Chondrocyte (in vitro differentiated cells): Measurements from ENCODE around the gene COQ8A. TPM values are rescaled to one million over a fixed set of nuclear protein-coding genes. Genes with fewer than 3 reads are reported as not detected.

Source experiments
- DNase-seq: peaks from one replicate; pipeline ENCODE4 v3.0.0; 2021; ENCODE audit warnings: mixed read lengths, low spot score
- H3K27ac Mint-ChIP-seq: one replicate; pipeline ENCODE4 v1.8.0; 2021; ENCODE audit warnings: mild to moderate bottlenecking, moderate library complexity, mixed read lengths; ENCODE audit not compliant: unreplicated experiment
- H3K27me3 Mint-ChIP-seq: 2 replicates; pipeline ENCODE4 v1.8.0; 2021; ENCODE audit warnings: low read depth, mixed read lengths
- H3K36me3 Mint-ChIP-seq: 2 replicates; pipeline ENCODE4 v1.8.0; 2021; ENCODE audit warnings: low read depth, mixed read lengths
- H3K4me1 Mint-ChIP-seq: 2 replicates; pipeline ENCODE4 v1.8.0; 2021; ENCODE audit warnings: low read depth, mild to moderate bottlenecking, mixed read lengths
- H3K4me3 Mint-ChIP-seq: one replicate; pipeline ENCODE4 v1.8.0; 2021; ENCODE audit warnings: mild to moderate bottlenecking, moderate library complexity, mixed read lengths; ENCODE audit not compliant: unreplicated experiment
- H3K9me3 Mint-ChIP-seq: 2 replicates; pipeline ENCODE4 v1.8.0; 2021; ENCODE audit warnings: low read depth, mixed read lengths
- total RNA-seq: library from RNA; stranded (reverse); gene quantifications from 3 replicates; pipeline ENCODE4 v1.2.1, GENCODE V29; 2021
- TF ChIP-seq, protein P1 (sequence below): fragments of 200-600 bp; sonication (generic); IDR thresholded peaks from 2 replicates; pipeline ENCODE4 v1.5.0; 2021; ENCODE audit warnings: antibody characterized with exemption, mild to moderate bottlenecking, moderate library complexity

The COQ8A gene
- total RNA-seq, 1 donor from 2014 or later: 7.4 TPM

DNA sequence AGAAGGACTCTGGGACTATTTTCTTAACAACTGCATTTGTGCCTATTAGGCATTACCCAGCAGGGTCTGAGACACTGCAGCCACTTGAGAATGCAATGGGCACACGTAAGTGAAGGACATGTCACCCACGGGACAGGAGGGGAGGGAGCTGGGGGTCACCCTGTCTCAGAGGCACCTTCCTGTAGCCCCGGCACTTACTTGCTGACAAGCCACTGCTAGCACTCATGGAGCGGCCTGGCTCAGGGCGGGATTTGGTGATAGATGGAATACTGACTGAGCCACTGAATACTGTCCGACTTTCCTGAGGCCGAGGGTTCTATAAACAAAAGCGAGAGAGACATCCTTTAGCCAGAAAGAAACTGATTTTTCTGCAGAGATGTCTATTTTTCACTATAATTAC is 64.7 kb downstream of the COQ8A start:
- TF ChIP-seq, protein P1, sequence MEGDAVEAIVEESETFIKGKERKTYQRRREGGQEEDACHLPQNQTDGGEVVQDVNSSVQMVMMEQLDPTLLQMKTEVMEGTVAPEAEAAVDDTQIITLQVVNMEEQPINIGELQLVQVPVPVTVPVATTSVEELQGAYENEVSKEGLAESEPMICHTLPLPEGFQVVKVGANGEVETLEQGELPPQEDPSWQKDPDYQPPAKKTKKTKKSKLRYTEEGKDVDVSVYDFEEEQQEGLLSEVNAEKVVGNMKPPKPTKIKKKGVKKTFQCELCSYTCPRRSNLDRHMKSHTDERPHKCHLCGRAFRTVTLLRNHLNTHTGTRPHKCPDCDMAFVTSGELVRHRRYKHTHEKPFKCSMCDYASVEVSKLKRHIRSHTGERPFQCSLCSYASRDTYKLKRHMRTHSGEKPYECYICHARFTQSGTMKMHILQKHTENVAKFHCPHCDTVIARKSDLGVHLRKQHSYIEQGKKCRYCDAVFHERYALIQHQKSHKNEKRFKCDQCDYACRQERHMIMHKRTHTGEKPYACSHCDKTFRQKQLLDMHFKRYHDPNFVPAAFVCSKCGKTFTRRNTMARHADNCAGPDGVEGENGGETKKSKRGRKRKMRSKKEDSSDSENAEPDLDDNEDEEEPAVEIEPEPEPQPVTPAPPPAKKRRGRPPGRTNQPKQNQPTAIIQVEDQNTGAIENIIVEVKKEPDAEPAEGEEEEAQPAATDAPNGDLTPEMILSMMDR: no peak

DNA sequence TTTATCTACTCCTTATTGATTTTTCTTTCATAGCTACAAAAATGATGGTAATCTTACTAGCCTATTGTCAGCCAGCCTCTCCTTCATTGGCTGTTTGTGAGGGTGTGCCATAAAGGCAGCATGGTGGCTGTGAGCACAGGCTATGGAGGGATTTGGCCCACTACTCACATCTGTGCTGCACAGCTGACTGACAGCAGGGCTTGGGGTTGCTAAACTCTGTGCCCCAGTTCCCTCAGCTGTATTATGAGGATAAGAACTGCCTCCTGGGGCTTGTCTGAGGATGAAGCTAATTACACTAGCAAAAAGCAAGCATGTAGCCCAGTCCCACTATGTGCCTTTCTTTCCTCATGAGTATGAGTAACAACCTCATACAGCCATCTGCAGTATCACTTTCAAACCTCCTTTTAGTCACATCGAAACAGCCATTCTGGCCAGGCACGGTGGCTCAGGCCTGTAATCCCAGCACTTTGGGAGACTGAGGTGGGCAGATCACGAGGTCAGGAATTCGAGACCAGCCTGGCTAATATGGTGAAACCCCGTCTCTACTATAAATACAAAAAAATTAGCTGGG is 66.2 kb downstream of the COQ8A start:
- Mint-ChIP-seq H3K27ac (no peak overlapping the region), H3K4me1 (no peaks in the 10 kb centered on the region), H3K27me3 (no peaks in the 10 kb centered on the region), H3K9me3 (no peaks in the 10 kb centered on the region), H3K4me3 (no peak overlapping the region), H3K36me3 (peaks cover 26% of the 10 kb centered on the region)
- TF ChIP-seq, protein P1: no peak
- no peak for DNase-seq

More for the DNA sequence above, 64.7 kb downstream of the COQ8A start:
- Mint-ChIP-seq H3K36me3 (peaks cover 30% of the 10 kb centered on the region), H3K27me3 (no peaks in the 10 kb centered on the region), H3K4me3 (no peak overlapping the region), H3K4me1 (no peaks in the 10 kb centered on the region), H3K27ac (no peak overlapping the region), H3K9me3 (no peaks in the 10 kb centered on the region)
- no peak for DNase-seq

DNA sequence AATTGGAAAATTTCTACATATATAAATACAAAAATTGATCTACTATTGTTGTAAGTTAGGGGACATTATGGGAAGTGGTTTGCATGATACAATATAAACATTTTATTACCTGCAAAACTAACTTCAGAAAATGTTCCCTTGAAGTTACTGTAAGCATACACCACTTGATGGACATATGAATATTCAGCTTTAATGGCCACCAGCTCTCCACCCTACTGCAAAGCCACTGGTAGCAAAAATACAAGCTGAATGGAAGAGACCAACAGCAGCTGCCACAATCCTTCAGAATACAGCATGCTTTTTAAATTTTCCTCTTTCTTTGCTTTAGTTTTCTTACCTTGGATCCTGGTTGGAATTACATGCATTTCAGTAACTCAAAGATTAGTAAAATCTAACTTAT is 69.8 kb downstream of the COQ8A start:
- Mint-ChIP-seq H3K27ac (no peak overlapping the region), H3K4me1 (no peaks in the 10 kb centered on the region), H3K36me3 (peaks cover 13% of the 10 kb centered on the region), H3K9me3 (no peaks in the 10 kb centered on the region), H3K4me3 (no peak overlapping the region), H3K27me3 (no peaks in the 10 kb centered on the region)
- TF ChIP-seq, protein P1: no peak
- no peak for DNase-seq

DNA sequence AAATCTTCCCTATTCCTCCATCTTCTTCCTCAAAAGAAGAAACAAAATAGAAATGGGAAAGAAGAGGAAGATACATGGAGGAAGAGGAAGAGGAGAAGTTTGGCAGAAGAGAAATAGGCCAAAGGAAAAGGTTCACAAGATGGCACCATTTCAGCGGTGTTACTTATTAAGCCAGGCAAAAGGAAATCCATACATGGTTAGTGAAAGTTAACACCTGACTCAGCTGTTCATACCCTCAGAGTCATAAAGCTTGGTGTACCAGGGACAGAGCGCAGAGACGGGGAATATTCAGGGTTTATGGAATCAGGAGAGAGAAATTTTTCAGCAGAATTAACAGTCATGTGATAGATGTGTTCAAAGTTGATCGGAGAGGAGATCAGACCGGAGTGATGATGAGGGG is 70.6 kb downstream of the COQ8A start:
- Mint-ChIP-seq H3K9me3 (no peaks in the 10 kb centered on the region), H3K36me3 (peaks cover 15% of the 10 kb centered on the region), H3K4me1 (no peaks in the 10 kb centered on the region)

DNA sequence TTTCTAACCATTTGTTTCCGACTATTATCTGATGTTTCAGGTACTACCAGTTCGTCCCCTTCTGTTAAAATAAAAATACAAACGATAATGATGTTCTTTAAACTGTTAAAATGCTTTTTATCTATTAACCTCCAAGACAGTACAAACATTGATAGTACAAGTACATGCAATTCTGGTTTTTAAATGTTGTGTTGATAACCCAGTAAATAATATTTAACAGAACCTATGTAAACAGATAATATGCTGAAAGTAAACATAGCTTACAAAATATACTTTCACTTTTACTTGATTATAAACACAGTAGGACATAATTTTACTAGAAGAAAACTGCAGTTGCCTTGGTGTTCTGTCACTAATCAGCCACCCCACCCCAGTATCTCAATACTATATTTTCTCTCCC is 76.9 kb downstream of the COQ8A start:
- Mint-ChIP-seq H3K9me3 (peaks cover 14% of the 10 kb centered on the region), H3K4me3 (no peak overlapping the region), H3K27me3 (no peaks in the 10 kb centered on the region), H3K36me3 (peaks cover 45% of the 10 kb centered on the region), H3K27ac (no peak overlapping the region), H3K4me1 (no peaks in the 10 kb centered on the region)
- TF ChIP-seq, protein P1: no peak
- DNase-seq: no peak

More for the DNA sequence above, 70.6 kb downstream of the COQ8A start:
- Mint-ChIP-seq H3K27ac (no peak overlapping the region), H3K27me3 (no peaks in the 10 kb centered on the region), H3K4me3 (no peak overlapping the region)
- TF ChIP-seq, protein P1: no peak
- DNase-seq: no peak
